ENCODE results near the gene SRGAP1. TPM values are rescaled to one million over a fixed set of nuclear protein-coding genes. Genes with fewer than 3 reads are reported as not detected.
A peak's percentile ranks its signal among the peaks of the same experiment; 100 is the strongest.
"Not testable (repeated sequence)": the region's sequence is repeated elsewhere in the genome, so short reads cannot be mapped to it uniquely, and the experiment has no call there.

SRGAP1 gene
- total RNA-seq, 1 donor from 2014 or later = 5.7 TPM

DNA sequence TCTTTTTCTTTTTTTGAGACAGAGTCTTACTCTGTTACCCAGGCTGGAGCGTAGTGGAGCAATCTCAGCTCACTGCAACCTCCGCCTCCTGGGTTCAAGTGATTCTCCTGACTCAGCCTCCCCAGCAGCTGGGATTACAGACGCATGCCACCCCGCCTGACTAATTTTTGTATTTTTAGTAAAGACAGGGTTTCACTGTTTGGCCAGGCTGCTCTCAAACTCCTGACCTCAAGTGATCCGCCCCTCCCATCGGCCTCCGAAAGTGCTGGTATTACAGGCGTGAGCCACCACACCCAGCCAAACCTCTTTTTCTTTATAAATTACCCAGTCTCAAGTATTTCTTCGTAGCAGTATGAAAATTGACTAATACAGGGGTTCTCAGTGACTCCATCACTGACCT lies 35.7 kb downstream of the SRGAP1 start:
- not testable (repeated sequence) for H3K4me3 ChIP-seq (ENCODE audit: low read length in 3 of 3); H3K4me1 ChIP-seq (ENCODE audit: control insufficient read depth in 3 of 3, insufficient read depth in 3 of 3, low read length in 3 of 3); H3K27me3 ChIP-seq (ENCODE audit: control insufficient read depth in 3 of 3, insufficient read depth in 3 of 3, low read length in 3 of 3); H3K36me3 ChIP-seq (ENCODE audit: control insufficient read depth in 3 of 3, insufficient read depth in 3 of 3, low read length in 3 of 3); H3K9me3 ChIP-seq (ENCODE audit: control insufficient read depth in 3 of 3, low read length in 3 of 3); H3K9ac ChIP-seq (ENCODE audit: low read depth in 1 of 3, low read length in 3 of 3); H3K27ac ChIP-seq (ENCODE audit: low read depth, low read length)

- H3K36me3 ChIP-seq (ENCODE audit: control insufficient read depth in 3 of 3, insufficient read depth in 3 of 3, low read length in 3 of 3) = no peaks in the 10 kb centered on the region
- H3K27ac ChIP-seq (ENCODE audit: low read depth, low read length) = no peak overlapping the region
- H3K9me3 ChIP-seq (ENCODE audit: control insufficient read depth in 3 of 3, low read length in 3 of 3) = no peaks in the 10 kb centered on the region
- no peak overlapping the region for H3K4me3 ChIP-seq (ENCODE audit: low read length in 3 of 3)
- peaks cover 5 to 6% (median 5%) of the 10 kb centered on the region in 3 donors for H3K4me1 ChIP-seq (ENCODE audit: control insufficient read depth in 3 of 3, insufficient read depth in 3 of 3, low read length in 3 of 3)
- no peak overlapping the region for H3K9ac ChIP-seq (ENCODE audit: low read depth in 1 of 3, low read length in 3 of 3)
- no peaks in the 10 kb centered on the region for H3K27me3 ChIP-seq (ENCODE audit: control insufficient read depth in 3 of 3, insufficient read depth in 3 of 3, low read length in 3 of 3)
These were observed 36.3 kb downstream of the SRGAP1 start for GRCh38 chr12:63880742-63881263.

- no peak overlapping the region for H3K4me3 ChIP-seq (ENCODE audit: low read length in 3 of 3)
- peak overlapping the region in 1 of 3 donors; percentile 65 for H3K9ac ChIP-seq (ENCODE audit: low read depth in 1 of 3, low read length in 3 of 3)
- H3K36me3 ChIP-seq (ENCODE audit: control insufficient read depth in 3 of 3, insufficient read depth in 3 of 3, low read length in 3 of 3) = no peaks in the 10 kb centered on the region
- H3K27me3 ChIP-seq (ENCODE audit: control insufficient read depth in 3 of 3, insufficient read depth in 3 of 3, low read length in 3 of 3) = no peaks in the 10 kb centered on the region
- H3K4me1 ChIP-seq (ENCODE audit: control insufficient read depth in 3 of 3, insufficient read depth in 3 of 3, low read length in 3 of 3) = peaks cover 5 to 6% (median 5%) of the 10 kb centered on the region in 3 donors
- no peaks in the 10 kb centered on the region for H3K9me3 ChIP-seq (ENCODE audit: control insufficient read depth in 3 of 3, low read length in 3 of 3)
- H3K27ac ChIP-seq (ENCODE audit: low read depth, low read length) = peak overlapping the region; percentile 21
These were observed 38.3 kb downstream of the SRGAP1 start for GRCh38 chr12:63882844-63883243.

- Histone ChIP-seq H3K9ac (ENCODE audit: low read depth in 1 of 3, low read length in 3 of 3) (no peak overlapping the region), H3K4me1 (ENCODE audit: control insufficient read depth in 3 of 3, insufficient read depth in 3 of 3, low read length in 3 of 3) (peaks cover 5 to 6% (median 5%) of the 10 kb centered on the region in 3 donors), H3K4me3 (ENCODE audit: low read length in 3 of 3) (no peak overlapping the region), H3K27ac (ENCODE audit: low read depth, low read length) (no peak overlapping the region), H3K36me3 (ENCODE audit: control insufficient read depth in 3 of 3, insufficient read depth in 3 of 3, low read length in 3 of 3) (no peaks in the 10 kb centered on the region), H3K27me3 (ENCODE audit: control insufficient read depth in 3 of 3, insufficient read depth in 3 of 3, low read length in 3 of 3) (no peaks in the 10 kb centered on the region), H3K9me3 (ENCODE audit: control insufficient read depth in 3 of 3, low read length in 3 of 3) (no peaks in the 10 kb centered on the region)
These were observed 40.9 kb downstream of the SRGAP1 start for GRCh38 chr12:63885401-63885800.

GRCh38 chr12:63888908-63889635 lies 44.6 kb downstream of the SRGAP1 start:
- H3K9ac ChIP-seq (ENCODE audit: low read depth in 1 of 3, low read length in 3 of 3) = no peak overlapping the region
- no peaks in the 10 kb centered on the region for H3K9me3 ChIP-seq (ENCODE audit: control insufficient read depth in 3 of 3, low read length in 3 of 3)
- no peaks in the 10 kb centered on the region for H3K4me1 ChIP-seq (ENCODE audit: control insufficient read depth in 3 of 3, insufficient read depth in 3 of 3, low read length in 3 of 3)
- H3K36me3 ChIP-seq (ENCODE audit: control insufficient read depth in 3 of 3, insufficient read depth in 3 of 3, low read length in 3 of 3) = no peaks in the 10 kb centered on the region
- no peak overlapping the region for H3K4me3 ChIP-seq (ENCODE audit: low read length in 3 of 3)
- no peaks in the 10 kb centered on the region for H3K27me3 ChIP-seq (ENCODE audit: control insufficient read depth in 3 of 3, insufficient read depth in 3 of 3, low read length in 3 of 3)
- no peak overlapping the region for H3K27ac ChIP-seq (ENCODE audit: low read depth, low read length)

DNA sequence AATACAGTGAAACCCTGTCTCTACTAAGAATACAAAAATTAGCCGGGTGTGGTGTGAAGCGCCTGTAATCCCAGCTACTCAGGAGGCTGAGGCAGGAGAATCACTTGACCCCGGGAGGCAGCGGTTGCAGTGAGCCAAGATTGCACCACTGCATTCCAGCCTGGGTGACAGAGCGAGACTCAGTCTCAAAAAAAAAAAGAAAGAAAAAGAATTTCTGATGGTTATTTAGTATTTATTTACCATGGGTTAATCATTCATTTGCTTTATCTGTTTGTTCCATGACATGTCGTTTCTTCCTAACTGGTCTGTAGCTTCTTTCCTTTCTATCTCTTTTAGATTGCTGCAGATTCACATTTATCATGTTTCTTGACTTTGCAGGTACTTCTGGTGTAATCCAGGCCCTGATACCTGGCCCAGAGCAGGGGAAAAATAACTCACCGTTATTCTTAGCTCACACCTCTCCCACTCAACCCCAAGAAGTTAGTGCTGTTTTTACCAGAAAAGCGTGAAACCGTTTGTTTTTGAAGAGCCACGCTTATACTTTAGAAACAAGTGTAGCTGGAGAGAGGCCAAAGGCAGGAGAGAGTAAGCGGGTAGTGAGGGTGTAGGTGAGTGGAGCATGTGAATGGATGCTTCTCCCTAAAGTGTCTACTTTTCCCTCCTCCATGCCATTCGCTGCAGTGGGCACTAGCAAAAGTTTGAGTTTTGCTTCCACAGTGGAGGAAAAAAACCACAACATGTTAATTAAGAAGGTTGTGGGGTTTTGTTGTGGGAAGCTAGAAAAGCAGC lies 45.4 kb downstream of the SRGAP1 start:
- H3K27ac ChIP-seq (ENCODE audit: low read depth, low read length) = no peak overlapping the region
- H3K36me3 ChIP-seq (ENCODE audit: control insufficient read depth in 3 of 3, insufficient read depth in 3 of 3, low read length in 3 of 3) = no peaks in the 10 kb centered on the region
- no peak overlapping the region for H3K9ac ChIP-seq (ENCODE audit: low read depth in 1 of 3, low read length in 3 of 3)
- H3K4me1 ChIP-seq (ENCODE audit: control insufficient read depth in 3 of 3, insufficient read depth in 3 of 3, low read length in 3 of 3) = no peaks in the 10 kb centered on the region
- no peaks in the 10 kb centered on the region for H3K9me3 ChIP-seq (ENCODE audit: control insufficient read depth in 3 of 3, low read length in 3 of 3)
- H3K27me3 ChIP-seq (ENCODE audit: control insufficient read depth in 3 of 3, insufficient read depth in 3 of 3, low read length in 3 of 3) = no peaks in the 10 kb centered on the region
- no peak overlapping the region for H3K4me3 ChIP-seq (ENCODE audit: low read length in 3 of 3)

DNA sequence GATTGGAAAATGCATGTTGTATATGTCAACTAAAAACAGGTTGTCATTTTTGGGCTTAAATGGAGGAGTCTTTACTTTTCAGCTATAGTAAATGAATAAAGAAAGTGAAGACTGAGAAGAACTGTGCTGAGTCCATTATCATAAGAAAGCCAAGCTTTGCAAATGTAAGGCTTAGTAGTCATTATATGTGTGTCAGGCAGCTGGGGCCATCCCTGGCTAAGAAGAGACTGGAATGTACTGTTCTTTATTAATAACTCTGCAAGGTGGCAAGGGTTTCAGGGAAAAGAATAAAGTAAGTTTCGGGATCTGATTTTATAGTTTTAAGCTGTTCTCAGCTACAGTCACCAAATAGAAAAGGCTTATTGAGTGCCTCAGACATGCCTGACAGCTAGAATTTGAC lies 48.7 kb downstream of the SRGAP1 start:
- Histone ChIP-seq H3K36me3 (ENCODE audit: control insufficient read depth in 3 of 3, insufficient read depth in 3 of 3, low read length in 3 of 3) (no peaks in the 10 kb centered on the region), H3K27me3 (ENCODE audit: control insufficient read depth in 3 of 3, insufficient read depth in 3 of 3, low read length in 3 of 3) (no peaks in the 10 kb centered on the region), H3K27ac (ENCODE audit: low read depth, low read length) (no peak overlapping the region), H3K4me3 (ENCODE audit: low read length in 3 of 3) (no peak overlapping the region), H3K9me3 (ENCODE audit: control insufficient read depth in 3 of 3, low read length in 3 of 3) (no peaks in the 10 kb centered on the region), H3K4me1 (ENCODE audit: control insufficient read depth in 3 of 3, insufficient read depth in 3 of 3, low read length in 3 of 3) (no peaks in the 10 kb centered on the region), H3K9ac (ENCODE audit: low read depth in 1 of 3, low read length in 3 of 3) (no peak overlapping the region)

- H3K27me3 ChIP-seq (ENCODE audit: control insufficient read depth in 3 of 3, insufficient read depth in 3 of 3, low read length in 3 of 3) = no peaks in the 10 kb centered on the region
- no peaks in the 10 kb centered on the region for H3K36me3 ChIP-seq (ENCODE audit: control insufficient read depth in 3 of 3, insufficient read depth in 3 of 3, low read length in 3 of 3)
- H3K4me3 ChIP-seq (ENCODE audit: low read length in 3 of 3) = no peak overlapping the region
- H3K9ac ChIP-seq (ENCODE audit: low read depth in 1 of 3, low read length in 3 of 3) = no peak overlapping the region
- no peak overlapping the region for H3K27ac ChIP-seq (ENCODE audit: low read depth, low read length)
- H3K4me1 ChIP-seq (ENCODE audit: control insufficient read depth in 3 of 3, insufficient read depth in 3 of 3, low read length in 3 of 3) = no peaks in the 10 kb centered on the region
- no peaks in the 10 kb centered on the region for H3K9me3 ChIP-seq (ENCODE audit: control insufficient read depth in 3 of 3, low read length in 3 of 3)
These were observed 49.6 kb downstream of the SRGAP1 start for GRCh38 chr12:63894132-63894531.

DNA sequence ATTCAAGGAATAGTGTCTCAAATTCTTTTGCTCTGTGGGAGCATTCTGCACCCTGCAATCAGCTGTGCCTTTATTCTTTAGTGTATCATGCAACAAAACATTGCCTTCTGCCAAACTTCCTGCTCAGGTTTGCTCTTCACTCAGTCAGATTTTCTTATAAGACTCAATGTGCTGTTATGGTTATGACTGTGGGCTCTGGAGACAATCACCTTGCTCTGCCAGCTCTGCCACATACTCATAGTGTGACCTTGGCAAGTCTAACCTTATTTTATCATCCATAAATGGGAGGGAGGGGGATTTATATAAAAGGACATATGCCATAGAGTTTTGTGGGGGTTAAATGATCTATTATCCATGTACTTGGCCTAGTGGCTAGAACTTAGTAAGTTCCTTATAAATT lies 51.3 kb downstream of the SRGAP1 start:
- Histone ChIP-seq H3K9ac (ENCODE audit: low read depth in 1 of 3, low read length in 3 of 3) (no peak overlapping the region), H3K36me3 (ENCODE audit: control insufficient read depth in 3 of 3, insufficient read depth in 3 of 3, low read length in 3 of 3) (no peaks in the 10 kb centered on the region), H3K9me3 (ENCODE audit: control insufficient read depth in 3 of 3, low read length in 3 of 3) (no peaks in the 10 kb centered on the region), H3K4me1 (ENCODE audit: control insufficient read depth in 3 of 3, insufficient read depth in 3 of 3, low read length in 3 of 3) (no peaks in the 10 kb centered on the region), H3K27ac (ENCODE audit: low read depth, low read length) (no peak overlapping the region), H3K27me3 (ENCODE audit: control insufficient read depth in 3 of 3, insufficient read depth in 3 of 3, low read length in 3 of 3) (no peaks in the 10 kb centered on the region), H3K4me3 (ENCODE audit: low read length in 3 of 3) (no peak overlapping the region)

- Histone ChIP-seq H3K27ac (ENCODE audit: low read depth, low read length) (no peak overlapping the region), H3K36me3 (ENCODE audit: control insufficient read depth in 3 of 3, insufficient read depth in 3 of 3, low read length in 3 of 3) (no peaks in the 10 kb centered on the region), H3K4me1 (ENCODE audit: control insufficient read depth in 3 of 3, insufficient read depth in 3 of 3, low read length in 3 of 3) (no peaks in the 10 kb centered on the region), H3K27me3 (ENCODE audit: control insufficient read depth in 3 of 3, insufficient read depth in 3 of 3, low read length in 3 of 3) (no peaks in the 10 kb centered on the region), H3K4me3 (ENCODE audit: low read length in 3 of 3) (no peak overlapping the region), H3K9ac (ENCODE audit: low read depth in 1 of 3, low read length in 3 of 3) (no peak overlapping the region), H3K9me3 (ENCODE audit: control insufficient read depth in 3 of 3, low read length in 3 of 3) (no peaks in the 10 kb centered on the region)
These were observed 53.4 kb downstream of the SRGAP1 start for GRCh38 chr12:63897931-63898330.

All from skeletal muscle tissue (tissue), 4 donors.